Effector CD4-positive, alpha-beta T cell (primary cell): ENCODE results near the gene FUCA2.

Source experiments
- DNase-seq: peaks from one replicate; pipeline ENCODE4 v3.0.0-alpha.2; 2020
- total RNA-seq: gene quantifications from one replicate; lab custom pipeline; 2026; lab: John Stamatoyannopoulos, UW

The FUCA2 gene, protein sequence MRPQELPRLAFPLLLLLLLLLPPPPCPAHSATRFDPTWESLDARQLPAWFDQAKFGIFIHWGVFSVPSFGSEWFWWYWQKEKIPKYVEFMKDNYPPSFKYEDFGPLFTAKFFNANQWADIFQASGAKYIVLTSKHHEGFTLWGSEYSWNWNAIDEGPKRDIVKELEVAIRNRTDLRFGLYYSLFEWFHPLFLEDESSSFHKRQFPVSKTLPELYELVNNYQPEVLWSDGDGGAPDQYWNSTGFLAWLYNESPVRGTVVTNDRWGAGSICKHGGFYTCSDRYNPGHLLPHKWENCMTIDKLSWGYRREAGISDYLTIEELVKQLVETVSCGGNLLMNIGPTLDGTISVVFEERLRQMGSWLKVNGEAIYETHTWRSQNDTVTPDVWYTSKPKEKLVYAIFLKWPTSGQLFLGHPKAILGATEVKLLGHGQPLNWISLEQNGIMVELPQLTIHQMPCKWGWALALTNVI
- 6.9 reads per million, percentile 25 among the genes with 10 or more reads in this experiment for total RNA-seq

DNA sequence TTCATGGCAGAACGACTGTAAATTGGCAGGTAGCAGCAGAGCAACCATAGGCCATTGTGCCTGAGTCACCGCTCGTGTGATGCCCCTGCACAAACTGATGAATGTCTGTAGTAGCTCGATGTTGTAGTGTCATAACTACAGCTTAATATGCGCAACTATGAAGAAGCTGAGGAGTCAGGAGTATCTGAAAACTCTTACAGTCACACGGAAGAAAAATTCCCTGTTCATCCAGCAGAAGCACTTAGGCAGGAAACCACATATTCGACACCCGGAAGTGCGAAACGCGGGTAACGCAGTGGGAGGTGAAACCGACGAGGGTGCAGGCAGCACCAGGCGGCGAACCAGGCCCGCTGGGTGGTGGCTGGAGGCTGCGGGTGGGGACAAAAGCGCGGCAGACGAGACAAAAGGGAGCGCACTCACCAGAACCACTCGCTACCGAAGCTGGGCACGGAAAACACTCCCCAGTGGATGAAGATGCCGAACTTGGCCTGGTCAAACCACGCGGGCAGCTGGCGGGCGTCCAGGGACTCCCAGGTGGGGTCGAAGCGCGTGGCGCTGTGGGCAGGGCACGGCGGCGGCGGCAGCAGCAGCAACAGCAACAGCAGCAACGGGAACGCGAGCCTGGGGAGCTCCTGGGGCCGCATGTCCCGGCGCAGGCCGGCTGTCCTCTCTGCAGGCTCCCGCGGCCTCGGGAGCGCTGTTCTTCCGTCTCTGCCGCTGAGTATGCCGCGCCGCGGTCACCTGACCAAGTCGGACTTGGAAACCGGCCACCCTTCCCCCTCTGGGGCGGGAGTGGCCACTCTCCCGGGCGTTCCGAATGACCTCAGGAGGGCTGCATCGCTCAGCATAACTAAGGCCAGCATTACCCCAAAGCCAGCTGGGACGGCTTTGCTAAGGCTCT, at the start of gene FUCA2:
Gene FUCA2 (minus strand): TSS at position 730 of the 901 bp plus-strand sequence. CDS start 86 bp downstream, at position 644.
- peak; percentile 48 for DNase-seq

DNA sequence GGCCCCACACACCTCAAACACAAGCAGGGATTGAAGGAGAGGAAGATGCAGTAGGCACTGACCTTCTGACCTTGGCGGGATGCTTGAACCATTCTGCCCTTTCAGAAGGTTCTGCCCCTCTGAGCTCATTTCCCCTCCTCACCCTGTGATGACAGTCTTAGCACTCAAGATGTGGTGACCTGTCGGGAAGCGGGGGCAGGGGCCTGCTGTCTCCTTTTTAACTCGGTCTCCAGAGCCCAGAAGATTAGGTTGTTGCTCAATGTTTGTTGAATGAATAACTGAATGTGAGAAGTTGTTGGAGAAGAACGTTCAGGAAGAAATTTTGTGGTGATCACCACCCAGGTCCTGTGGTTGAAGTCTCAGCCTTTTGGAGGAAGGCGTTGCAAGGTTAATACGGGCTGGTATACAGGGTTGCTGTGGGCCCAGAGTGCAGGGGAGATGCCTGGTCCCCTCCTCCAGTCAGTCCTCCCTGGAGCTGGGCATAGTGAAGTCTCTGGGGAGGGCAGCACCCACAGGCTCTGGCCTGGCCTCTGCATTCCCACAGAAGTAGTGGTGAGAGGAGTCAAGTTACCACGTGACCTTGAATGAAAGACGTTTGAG, 49.7 kb upstream of the FUCA2 start:
- DNase-seq: no peak

DNA sequence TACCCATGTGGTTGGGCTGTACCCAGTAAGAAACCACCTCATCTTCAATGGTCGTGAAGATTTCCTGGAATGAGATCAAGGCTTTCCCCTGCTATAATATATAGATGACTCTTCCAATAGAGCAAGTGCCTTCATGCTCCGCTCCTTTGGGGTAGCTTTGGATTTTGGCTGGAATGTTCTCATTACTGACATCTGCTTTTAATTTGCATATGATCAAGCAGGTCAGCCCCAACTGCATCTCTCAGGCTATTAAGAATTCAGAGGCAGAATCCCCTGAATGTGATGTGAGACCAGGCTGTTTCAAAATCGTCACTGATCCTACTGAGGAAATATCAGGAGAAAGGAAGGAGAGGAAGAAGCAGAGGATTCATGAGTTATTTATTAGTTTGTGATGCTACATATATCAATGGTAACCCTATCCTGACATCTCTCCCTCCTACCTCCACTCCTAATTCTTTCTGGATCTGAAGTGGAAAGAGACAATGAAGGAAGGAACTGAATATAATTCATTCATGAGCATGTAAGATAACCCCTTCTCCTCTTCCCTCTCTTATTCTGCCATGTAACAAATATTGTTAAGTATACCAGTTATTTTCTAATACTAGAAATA, 47.6 kb upstream of the FUCA2 start:
- no peak for DNase-seq

DNA sequence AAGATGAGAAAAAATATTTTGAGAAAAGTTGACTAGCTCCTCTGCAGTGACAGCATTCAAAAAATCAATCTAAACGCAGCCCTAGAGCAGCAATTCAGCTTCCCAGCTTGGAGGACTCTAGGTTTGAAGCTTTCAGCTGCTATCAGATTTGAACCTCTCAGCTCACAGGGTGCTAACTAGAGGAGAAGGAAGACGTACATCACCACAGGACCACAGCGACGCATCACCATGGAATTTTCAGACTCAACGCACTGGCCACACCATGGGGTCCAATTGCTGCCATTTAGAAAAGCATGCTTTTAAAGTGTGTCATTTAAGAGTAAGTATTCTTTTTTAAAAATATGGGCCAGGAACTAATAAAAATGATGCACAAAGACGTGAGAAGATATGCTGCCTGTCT, 45.0 kb upstream of the FUCA2 start:
- no peak for DNase-seq

DNA sequence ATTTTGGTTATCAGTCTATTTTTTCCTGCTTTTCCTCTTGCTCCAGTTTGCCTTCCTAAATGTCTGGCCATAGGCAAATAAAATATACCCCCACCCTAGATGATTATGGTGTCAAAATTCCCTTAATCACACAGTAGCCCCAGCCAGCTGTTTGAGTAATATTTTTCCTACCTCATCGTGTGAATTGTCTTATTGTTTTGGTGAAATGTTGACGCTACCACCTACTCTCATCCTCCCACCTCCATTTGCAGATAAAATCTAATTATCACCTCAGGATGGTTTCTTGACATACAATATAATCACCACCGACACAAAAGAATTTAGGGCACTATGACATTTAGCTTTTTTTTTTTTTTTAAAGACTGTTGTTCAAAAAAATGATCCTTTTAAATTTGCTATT, 44.1 kb upstream of the FUCA2 start:
- no peak for DNase-seq

DNA sequence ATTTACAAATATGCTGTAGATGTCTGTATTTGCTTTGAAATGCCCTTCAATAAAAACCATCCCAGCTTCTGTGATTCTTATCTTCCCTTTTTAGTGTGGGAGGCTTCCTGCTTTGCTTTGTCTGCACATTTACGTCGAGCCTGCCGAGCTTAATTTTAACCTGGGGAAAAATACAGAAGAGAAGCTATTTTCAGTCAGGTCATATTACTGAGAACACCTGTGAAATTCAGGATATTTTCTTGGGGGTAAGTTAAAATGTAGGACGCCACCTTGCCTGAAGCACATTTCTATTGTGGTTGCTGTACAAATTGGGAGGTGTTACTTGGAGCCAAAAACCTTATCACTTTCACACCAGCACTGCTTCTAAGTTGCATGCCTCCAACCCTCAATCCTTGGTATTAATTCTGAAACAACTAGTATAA, 43.6 kb upstream of the FUCA2 start:
- no peak for DNase-seq

DNA sequence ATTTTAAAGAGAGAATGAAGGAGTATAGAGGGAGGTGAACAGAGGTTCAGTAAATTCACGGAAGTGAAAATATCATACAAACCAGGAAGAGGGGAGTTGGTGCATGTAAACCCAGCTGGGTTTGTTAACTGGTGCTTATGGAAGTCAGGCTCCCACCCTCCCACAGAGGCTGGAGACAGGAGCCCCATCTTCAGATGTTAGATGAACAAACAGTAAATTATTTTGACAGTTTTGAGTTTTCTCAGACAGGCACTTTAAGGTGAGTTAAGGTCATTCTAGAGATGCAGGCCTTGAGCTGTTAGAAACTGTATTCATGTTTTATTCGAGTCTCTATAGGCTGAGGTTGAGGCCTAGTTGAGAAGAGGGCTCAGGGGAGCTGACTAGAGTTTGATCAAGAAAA, 41.8 kb upstream of the FUCA2 start:
- DNase-seq: no peak

DNA sequence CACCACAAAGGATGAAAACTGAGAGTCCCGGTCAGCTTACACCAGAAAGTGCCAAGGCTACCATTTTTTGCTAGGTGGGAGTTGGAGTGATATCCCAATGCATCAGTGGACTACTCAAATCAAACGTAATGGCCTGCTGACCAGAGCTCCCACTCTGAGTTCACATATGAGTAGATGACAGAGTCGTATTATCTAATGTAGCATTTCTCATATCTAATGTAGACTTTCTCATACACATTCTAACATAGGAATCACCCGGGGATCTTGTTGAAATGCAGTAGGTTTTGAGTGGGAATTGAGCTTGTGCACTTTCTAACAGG, 38.4 kb upstream of the FUCA2 start:
- no peak for DNase-seq

DNA sequence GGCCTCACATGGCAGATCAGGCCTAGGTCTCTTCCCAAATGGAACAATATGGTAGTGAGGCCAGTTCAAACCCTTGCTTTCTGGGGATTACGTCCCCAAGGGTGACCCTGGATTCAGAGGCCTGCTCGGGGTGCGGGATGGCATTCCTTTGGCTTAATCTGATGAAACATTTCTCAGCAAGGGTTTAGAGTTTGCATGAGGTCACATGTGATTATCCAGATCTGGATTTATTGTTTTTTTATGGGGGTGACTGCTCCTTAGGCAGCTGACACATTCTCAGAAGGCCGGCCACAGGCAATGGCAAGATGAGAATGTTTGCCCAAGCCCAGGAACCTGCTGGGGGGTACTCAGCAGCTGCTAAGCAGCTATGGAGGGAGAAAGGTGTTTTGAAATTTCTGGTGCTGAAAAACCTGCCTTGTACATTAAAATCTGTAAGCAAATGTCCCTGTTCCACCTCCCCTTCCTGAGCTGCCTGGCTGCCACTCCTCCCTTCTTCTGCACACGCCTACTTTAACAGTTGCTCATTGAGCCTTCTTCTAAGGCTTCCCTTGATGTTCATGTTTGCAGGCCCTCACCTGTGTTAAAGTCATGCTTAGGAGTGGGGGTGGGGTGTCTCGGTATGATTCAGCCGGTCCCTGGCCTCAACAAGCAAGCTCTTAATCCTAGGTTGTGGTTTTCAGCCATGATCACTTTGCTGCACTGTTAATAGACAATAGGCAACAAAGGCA, 37.9 kb upstream of the FUCA2 start:
- DNase-seq: no peak

DNA sequence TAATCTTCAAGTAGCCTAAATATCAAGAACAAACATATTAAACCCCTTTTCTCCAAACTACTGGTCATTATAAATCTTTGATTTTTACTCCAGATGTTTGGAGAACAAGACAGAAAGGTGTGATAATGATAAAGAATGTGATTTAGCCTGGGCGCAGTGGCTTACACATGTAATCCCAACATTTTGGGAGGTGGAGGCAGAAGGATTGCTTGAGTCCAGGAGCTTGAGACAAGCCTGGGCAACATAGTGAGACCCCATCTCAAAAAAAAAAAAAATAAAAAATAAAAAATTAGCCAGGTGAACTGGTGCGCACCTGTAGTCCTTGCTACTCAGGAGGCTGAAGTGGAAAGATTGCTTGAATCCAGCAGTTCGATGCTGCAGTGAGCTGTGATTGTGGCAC, 35.1 kb upstream of the FUCA2 start:
- DNase-seq: no peak

DNA sequence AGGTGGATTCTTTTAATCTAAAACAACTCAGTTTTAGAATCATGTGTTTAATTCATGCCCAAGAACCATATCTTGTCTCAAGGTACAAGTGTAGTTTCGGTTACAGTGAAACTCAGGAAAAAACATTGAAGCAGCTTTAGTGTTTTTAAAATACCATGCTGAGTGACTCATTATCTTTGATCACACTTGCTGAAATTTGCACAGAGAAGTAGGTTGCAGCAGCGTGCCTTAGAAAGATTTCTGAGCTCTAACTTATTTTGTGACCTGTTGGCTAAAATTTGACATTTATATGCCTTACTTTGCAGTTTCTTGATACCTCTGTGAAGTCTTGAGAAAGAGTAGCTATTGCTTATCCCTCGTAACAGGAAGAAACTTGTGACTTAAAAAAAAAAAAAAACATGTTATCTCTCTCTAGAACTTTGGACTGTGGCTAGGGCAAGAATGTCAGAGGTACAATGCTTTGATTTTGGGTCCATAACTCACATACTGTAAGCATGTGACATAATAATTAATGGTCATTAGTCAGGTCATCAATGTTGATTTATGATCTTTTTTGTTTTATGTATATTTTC, 34.5 kb upstream of the FUCA2 start:
- DNase-seq: no peak

DNA sequence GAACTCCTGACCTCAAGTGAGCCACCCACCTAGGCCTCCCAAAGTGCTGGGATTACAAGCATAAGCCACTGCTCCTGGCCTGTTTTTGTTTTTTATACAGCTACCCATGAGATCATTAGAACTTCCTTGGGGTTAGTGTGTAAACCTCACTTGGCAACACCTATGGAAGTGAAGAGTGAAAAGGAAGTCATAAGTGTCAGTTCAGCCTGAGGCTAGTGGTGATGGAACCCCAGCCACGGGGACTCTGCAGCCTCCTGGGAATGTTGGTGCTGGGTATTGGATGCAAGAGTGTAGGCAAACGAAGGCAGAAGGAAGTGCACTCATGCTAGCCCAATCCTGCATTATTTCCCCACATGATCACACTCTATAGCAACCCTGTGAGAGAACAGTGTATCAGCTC, 33.6 kb upstream of the FUCA2 start:
- no peak for DNase-seq

DNA sequence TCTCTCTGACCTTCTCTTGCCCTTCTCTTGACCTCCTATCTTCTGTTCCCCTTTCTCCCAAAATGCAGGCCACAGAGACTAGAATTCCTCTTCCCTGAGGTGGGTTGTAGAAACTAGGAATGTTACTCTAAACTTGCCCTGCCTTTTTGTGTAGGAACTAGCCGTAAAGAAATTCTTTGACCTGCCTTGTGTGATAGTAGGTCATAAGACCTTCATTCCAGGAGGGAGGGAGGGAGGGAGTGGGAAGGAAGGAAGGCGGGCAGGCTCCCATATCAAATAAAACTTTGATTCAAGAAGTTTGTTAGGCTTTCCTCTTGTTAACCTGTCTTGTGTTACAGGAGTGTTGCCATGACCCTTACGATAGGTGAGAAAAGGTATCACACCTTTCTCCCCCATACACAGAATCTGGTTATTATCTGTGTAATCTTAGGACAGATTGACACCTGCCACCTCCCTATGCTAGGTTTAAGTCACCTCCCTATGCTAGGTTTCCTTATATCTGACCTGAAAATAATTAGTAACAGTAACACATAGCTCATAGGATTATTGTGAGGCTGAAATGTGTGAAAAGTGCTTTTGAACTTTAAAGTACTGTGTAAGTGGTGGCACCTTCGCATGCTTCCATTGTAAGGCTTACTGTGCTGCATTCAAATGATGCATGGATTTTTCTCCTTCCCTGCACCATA, 32.6 kb upstream of the FUCA2 start:
- no peak for DNase-seq

DNA sequence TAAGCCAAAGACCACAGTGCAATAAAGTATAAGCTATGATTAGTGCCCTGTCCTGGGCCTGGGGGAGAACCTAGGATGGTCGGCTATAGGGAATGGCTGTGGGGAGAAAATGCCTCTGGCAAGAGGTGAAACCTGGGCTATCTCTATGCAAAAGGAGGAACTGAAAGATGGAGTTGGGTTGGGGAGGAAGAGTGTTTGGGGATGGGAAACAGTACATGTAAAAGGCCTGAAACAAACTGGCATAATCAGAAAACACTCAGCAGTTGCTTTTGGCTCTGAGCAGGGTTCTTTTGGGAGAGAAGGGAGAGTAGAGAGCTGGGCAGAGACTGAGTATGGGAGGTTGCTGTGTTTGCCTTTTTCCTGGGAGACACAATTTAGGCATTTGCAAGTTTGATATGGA, 31.9 kb upstream of the FUCA2 start:
- no peak for DNase-seq

DNA sequence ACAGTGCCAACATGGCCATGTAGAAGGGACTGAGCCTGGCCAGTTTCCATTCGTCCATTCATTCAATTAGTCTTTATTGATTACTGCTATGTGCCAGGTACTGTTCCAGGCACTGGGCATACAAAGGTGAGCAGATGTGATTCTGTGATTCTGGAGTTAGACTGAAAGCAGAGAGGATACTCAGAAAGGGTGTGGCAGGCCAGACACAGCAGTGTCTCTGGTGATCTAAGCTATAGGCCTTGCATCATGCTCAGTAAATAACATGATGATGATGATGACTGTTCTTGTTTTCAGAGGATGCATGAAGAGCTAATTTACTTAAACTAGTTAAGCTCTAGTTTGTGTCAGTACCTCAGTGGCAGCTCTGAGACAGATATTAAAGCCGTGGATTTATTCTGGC, 31.4 kb upstream of the FUCA2 start:
- no peak for DNase-seq

DNA sequence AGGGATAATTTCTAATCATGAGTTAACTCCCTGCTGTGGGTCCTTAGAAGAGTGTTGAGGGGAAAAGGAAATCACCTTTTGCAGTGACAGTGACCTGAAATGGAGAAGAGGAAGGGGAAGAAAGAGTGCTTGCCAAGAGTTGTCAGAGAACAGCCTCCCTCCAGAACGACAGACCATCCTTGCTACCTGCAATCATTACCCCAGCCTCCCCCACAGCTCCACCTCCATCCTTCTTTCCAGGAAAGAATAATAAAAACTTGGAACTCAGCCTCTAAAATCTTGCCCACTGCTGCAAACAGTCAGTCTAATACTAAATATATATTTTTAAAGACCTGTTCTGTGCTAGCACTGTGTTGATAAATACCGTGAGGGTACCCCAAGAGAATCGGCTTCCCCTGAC, 28.7 kb upstream of the FUCA2 start:
- DNase-seq: no peak

DNA sequence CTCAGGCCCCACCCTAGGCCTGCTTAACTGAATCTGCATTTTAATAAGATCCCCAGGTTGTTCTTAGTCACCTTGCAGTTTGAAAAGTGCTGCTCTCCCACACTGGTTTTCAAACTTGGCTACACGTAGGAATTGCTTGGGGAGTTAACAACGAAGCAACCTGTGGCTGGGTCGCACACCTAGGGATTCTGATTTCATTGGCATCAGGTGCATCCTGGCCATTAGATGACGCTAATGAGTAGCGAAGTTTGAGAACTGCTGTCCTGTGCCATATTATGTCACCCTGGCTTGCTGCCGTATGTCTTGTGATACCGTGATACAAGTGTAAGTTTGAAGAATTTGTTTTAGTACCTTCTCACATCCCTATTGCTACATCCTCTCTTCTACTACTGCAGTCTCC, 28.2 kb upstream of the FUCA2 start:
- DNase-seq: peak; percentile 17

DNA sequence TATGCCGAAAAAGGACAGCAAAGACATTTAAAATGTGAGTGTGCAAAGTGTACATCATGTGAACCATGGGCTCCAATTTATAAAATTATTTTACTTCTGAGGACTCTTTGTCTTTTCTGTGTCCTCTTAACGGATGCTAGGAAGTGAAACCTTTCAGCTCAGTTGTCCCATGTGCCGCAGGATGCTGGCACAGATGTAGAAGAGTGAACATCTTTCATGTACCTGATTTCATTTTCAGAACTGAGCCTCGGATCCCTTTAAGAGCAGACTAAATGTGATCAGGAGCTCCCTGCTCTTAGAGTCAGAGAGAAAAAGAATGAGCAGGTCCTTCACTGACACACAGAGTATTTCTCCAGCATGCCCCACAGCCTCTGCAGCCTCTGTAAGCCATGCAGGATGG, 27.6 kb upstream of the FUCA2 start:
- no peak for DNase-seq

DNA sequence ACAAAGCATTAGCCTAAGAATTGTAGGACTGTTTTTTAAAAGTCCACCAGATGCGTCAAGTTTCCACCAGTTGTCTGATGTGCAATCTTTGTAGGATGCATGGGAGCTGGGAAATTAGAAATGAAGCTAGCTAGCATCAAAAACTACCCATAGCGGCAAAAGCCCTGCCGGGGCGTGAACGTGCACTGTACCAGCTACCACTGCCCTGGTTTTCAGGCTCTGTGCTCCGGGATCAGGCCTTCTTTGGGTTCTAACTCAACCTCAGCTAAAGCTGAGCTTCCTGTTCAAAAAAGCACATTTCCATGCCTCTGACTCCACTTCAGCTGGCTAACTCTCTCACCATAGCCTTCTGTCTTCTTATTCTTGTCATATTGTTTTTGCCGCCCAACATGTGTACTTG, 26.9 kb upstream of the FUCA2 start:
- DNase-seq: no peak

DNA sequence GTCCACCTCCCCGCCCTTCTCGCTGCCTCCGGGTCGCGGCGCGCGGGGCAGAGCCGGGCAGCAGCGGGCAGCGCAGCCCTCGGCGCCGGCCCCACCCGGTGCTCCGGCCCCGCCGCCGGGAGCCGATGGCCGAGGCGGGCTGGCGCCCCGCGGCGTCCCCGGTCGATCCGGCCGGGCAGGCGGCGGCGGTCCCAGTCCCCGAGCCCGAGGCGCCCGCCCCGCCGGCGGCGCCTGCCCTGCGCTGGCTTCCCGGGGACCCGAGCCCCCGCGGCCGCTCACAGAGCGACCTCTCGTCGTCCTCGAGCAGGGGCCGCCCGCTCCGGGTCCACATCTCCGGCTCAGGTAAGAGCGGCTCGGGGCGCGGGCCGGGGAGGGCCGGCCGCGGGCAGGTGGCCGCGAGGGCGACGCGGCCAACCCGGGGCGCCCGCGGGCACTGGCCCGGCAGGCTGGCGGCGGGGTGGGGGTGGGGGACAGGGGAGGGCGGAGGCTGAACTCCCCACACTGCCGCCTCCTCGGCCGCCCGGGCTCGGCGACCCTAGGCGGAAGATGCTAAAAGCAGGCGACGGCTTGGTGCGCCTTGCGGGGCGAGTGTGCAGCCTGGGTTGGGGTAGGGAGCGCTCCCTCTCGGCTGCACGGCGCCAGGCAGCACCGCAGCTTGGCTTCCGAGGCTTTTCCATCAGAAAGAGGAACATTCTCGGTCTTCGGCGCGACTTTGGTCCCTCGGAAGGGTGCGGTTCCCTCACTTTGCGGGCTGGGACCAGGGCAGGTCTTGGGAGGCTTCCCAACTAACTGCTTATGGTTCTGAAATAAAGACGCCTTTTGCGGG, 25.6 kb upstream of the FUCA2 start:
- DNase-seq: peak; percentile 45
